GM19240 (cell line): ENCODE measurements around the gene YLPM1.

ENCODE experiments used
- DNase-seq: peaks from one replicate; pipeline ENCODE4 v3.0.0; 2011; ENCODE audit warnings: low spot score; ENCODE audit not compliant: insufficient read length

Gene YLPM1

GRCh38 chr14:74868739-74869138 is 105.6 kb downstream of the YLPM1 start:
- no peak for DNase-seq

- no peak for DNase-seq
Measured at GRCh38 chr14:74871819-74872218, 108.7 kb downstream of the YLPM1 start.

GRCh38 chr14:74875204-74875603 is 112.1 kb downstream of the YLPM1 start:
- DNase-seq, result no peak

- DNase-seq, result no peak
Measured at GRCh38 chr14:74875941-74876913, 113.1 kb downstream of the YLPM1 start, which contains the start of gene PROX2. Gene PROX2 (minus strand): TSS chr14:74876145. CDS start chr14:74863834, 12,311 bp downstream.

- no peak for DNase-seq
Measured at GRCh38 chr14:74879427-74880182, 116.5 kb downstream of the YLPM1 start.

GRCh38 chr14:74881431-74882102 is 118.5 kb downstream of the YLPM1 start, which contains the start of gene DLST:
Gene DLST (plus strand): TSS chr14:74881916. CDS start chr14:74881954, 38 bp downstream.
- peak; percentile 86 for DNase-seq

GRCh38 chr14:74882103-74882920 is 119.2 kb downstream of the YLPM1 start:
- DNase-seq, result no peak
